Activated CD4-positive, alpha-beta T cell treated with anti-CD3 and anti-CD28 coated beads, Interleukin-2, amount 10 ng/mL, durations not matched to agents 24 days and 14 days (primary cell): Measurements from ENCODE around the gene SNCG. TPM values are rescaled to one million over a fixed set of nuclear protein-coding genes. Genes with fewer than 3 reads are reported as not detected.
"Not testable (repeated sequence)": the region's sequence is repeated elsewhere in the genome, so short reads cannot be mapped to it uniquely, and the experiment has no call there.

Experiments
- DNase-seq: peaks from one replicate; pipeline ENCODE4 v3.0.0; 2022
- H3K27ac Mint-ChIP-seq: one replicate; pipeline ENCODE4 v1.8.0; 2022; ENCODE audit warnings: mild to moderate bottlenecking, mixed read lengths
- H3K27me3 Mint-ChIP-seq: one replicate; pipeline ENCODE4 v1.8.0; 2022; ENCODE audit warnings: mixed read lengths
- H3K36me3 Mint-ChIP-seq: one replicate; pipeline ENCODE4 v1.8.0; 2022; ENCODE audit warnings: low read depth, mild to moderate bottlenecking, mixed read lengths
- H3K4me1 Mint-ChIP-seq: one replicate; pipeline ENCODE4 v1.8.0; 2021; ENCODE audit warnings: mixed read lengths
- H3K4me3 Mint-ChIP-seq: one replicate; pipeline ENCODE4 v1.8.0; 2022; ENCODE audit warnings: mild to moderate bottlenecking, moderate library complexity, mixed read lengths
- H3K9me3 Mint-ChIP-seq: one replicate; pipeline ENCODE4 v1.8.0; 2021; ENCODE audit warnings: mixed read lengths
- intact Hi-C: fragments of 100-400 bp; cut with micrococcal nuclease; formaldehyde crosslinking; loops from one replicate; pipeline ENCODE4 v1.15.1; 2023
- total RNA-seq: library from RNA; stranded (reverse); gene quantifications from 2 replicates; pipeline ENCODE4 v1.2.3, GENCODE V29; 2022

Gene SNCG
- 0.44 TPM in 1 of 2 replicates, not detected in the other for total RNA-seq

- Mint-ChIP-seq H3K9me3 (no peaks in the 10 kb centered on the region), H3K27me3 (peaks cover 1% of the 10 kb centered on the region), H3K4me3 (no peak within 1 kb of the TSS), H3K27ac (no peak within 1 kb of the TSS), H3K36me3 (no peaks in the 10 kb centered on the region), H3K4me1 (peaks cover 2% of the 10 kb centered on the region)
- no peak for DNase-seq
- intact Hi-C loops = no loop called here
These were observed at the start of gene SNCG for GRCh38 chr10:86958116-86958900. TSS of gene SNCG (plus strand) at chr10:86958599. CDS start at chr10:86958698, 99 bp downstream.

- DNase-seq = no peak
- intact Hi-C loops = no loop called here
These were observed 43.7 kb upstream of the SNCG start for GRCh38 chr10:86914734-86915133.

GRCh38 chr10:86918022-86918471 is 40.4 kb upstream of the SNCG start:
- no peaks in the 10 kb centered on the region for H3K4me1 Mint-ChIP-seq
- DNase-seq = no peak
- no peaks in the 10 kb centered on the region for H3K9me3 Mint-ChIP-seq
- H3K4me3 Mint-ChIP-seq = no peak overlapping the region
- H3K27me3 Mint-ChIP-seq = no peaks in the 10 kb centered on the region
- intact Hi-C loops = no loop called here
- H3K36me3 Mint-ChIP-seq = peaks cover 18% of the 10 kb centered on the region
- H3K27ac Mint-ChIP-seq = no peak overlapping the region

More at GRCh38 chr10:86914734-86915133, 43.7 kb upstream of the SNCG start:
- no peaks in the 10 kb centered on the region for H3K4me1 Mint-ChIP-seq
- no peaks in the 10 kb centered on the region for H3K27me3 Mint-ChIP-seq
- H3K27ac Mint-ChIP-seq = no peak overlapping the region
- H3K36me3 Mint-ChIP-seq = peaks cover 14% of the 10 kb centered on the region
- no peaks in the 10 kb centered on the region for H3K9me3 Mint-ChIP-seq
- no peak overlapping the region for H3K4me3 Mint-ChIP-seq

- Mint-ChIP-seq H3K27ac (no peak overlapping the region), H3K9me3 (no peaks in the 10 kb centered on the region), H3K27me3 (no peaks in the 10 kb centered on the region), H3K4me3 (no peak overlapping the region), H3K4me1 (no peaks in the 10 kb centered on the region), H3K36me3 (peaks cover 14% of the 10 kb centered on the region)
- DNase-seq = no peak
- intact Hi-C loops = no loop called here
These were observed 35.8 kb upstream of the SNCG start for GRCh38 chr10:86922553-86922961.

GRCh38 chr10:86929468-86930380 is 28.7 kb upstream of the SNCG start:
- H3K36me3 Mint-ChIP-seq = no peaks in the 10 kb centered on the region
- H3K4me1 Mint-ChIP-seq = no peaks in the 10 kb centered on the region
- no peak overlapping the region for H3K27ac Mint-ChIP-seq
- no peaks in the 10 kb centered on the region for H3K27me3 Mint-ChIP-seq
- intact Hi-C loops = no loop called here
- H3K9me3 Mint-ChIP-seq = no peaks in the 10 kb centered on the region
- no peak for DNase-seq
- H3K4me3 Mint-ChIP-seq = no peak overlapping the region

- H3K27me3 Mint-ChIP-seq = peaks cover 1% of the 10 kb centered on the region
- no peak overlapping the region for H3K4me3 Mint-ChIP-seq
- intact Hi-C loops = no loop called here
- H3K9me3 Mint-ChIP-seq = no peaks in the 10 kb centered on the region
- no peak for DNase-seq
- H3K27ac Mint-ChIP-seq = no peak overlapping the region
- no peaks in the 10 kb centered on the region for H3K36me3 Mint-ChIP-seq
- no peaks in the 10 kb centered on the region for H3K4me1 Mint-ChIP-seq
These were observed 26.5 kb upstream of the SNCG start for GRCh38 chr10:86931872-86932271.

GRCh38 chr10:86932674-86933073 is 25.7 kb upstream of the SNCG start:
- Mint-ChIP-seq H3K9me3 (no peaks in the 10 kb centered on the region), H3K4me1 (no peaks in the 10 kb centered on the region), H3K27me3 (peaks cover 4% of the 10 kb centered on the region), H3K36me3 (no peaks in the 10 kb centered on the region), H3K27ac (no peak overlapping the region), H3K4me3 (no peak overlapping the region)
- DNase-seq = no peak
- intact Hi-C loops = no loop called here

- H3K4me3 Mint-ChIP-seq, H3K9me3 Mint-ChIP-seq, H3K4me1 Mint-ChIP-seq, H3K27me3 Mint-ChIP-seq, H3K27ac Mint-ChIP-seq, intact Hi-C loops, H3K36me3 Mint-ChIP-seq: not testable (repeated sequence)
- DNase-seq = peak; percentile 51
These were observed 24.2 kb upstream of the SNCG start for GRCh38 chr10:86934162-86934711.

GRCh38 chr10:86936661-86937501 is 21.5 kb upstream of the SNCG start:
- peaks cover 4% of the 10 kb centered on the region for H3K27me3 Mint-ChIP-seq
- intact Hi-C loops = no loop called here
- H3K27ac Mint-ChIP-seq = no peak overlapping the region
- H3K4me3 Mint-ChIP-seq = no peak overlapping the region
- H3K9me3 Mint-ChIP-seq = no peaks in the 10 kb centered on the region
- H3K4me1 Mint-ChIP-seq = peaks cover 2% of the 10 kb centered on the region
- peak; percentile 54 for DNase-seq
- H3K36me3 Mint-ChIP-seq = no peaks in the 10 kb centered on the region

- intact Hi-C loops = loop anchor here (2.0 kb wide), 1 partner anchor 29 kb away; no protein-coding TSS in a partner anchor
- peaks cover 2% of the 10 kb centered on the region for H3K4me1 Mint-ChIP-seq
- peak; percentile 53 for DNase-seq
- no peak overlapping the region for H3K27ac Mint-ChIP-seq
- H3K4me3 Mint-ChIP-seq = no peak overlapping the region
- no peaks in the 10 kb centered on the region for H3K9me3 Mint-ChIP-seq
- no peaks in the 10 kb centered on the region for H3K36me3 Mint-ChIP-seq
- H3K27me3 Mint-ChIP-seq = peaks cover 4% of the 10 kb centered on the region
These were observed 20.8 kb upstream of the SNCG start for GRCh38 chr10:86937502-86938154.

- no peaks in the 10 kb centered on the region for H3K9me3 Mint-ChIP-seq
- intact Hi-C loops = loop anchor here (2.0 kb wide), 1 partner anchor 29 kb away; no protein-coding TSS in a partner anchor
- H3K4me1 Mint-ChIP-seq = peaks cover 2% of the 10 kb centered on the region
- H3K27me3 Mint-ChIP-seq = peaks cover 4% of the 10 kb centered on the region
- H3K4me3 Mint-ChIP-seq = no peak overlapping the region
- no peak for DNase-seq
- no peaks in the 10 kb centered on the region for H3K36me3 Mint-ChIP-seq
- H3K27ac Mint-ChIP-seq = no peak overlapping the region
These were observed 20.1 kb upstream of the SNCG start for GRCh38 chr10:86938260-86938659.

- H3K27me3 Mint-ChIP-seq, H3K27ac Mint-ChIP-seq, H3K4me1 Mint-ChIP-seq, H3K9me3 Mint-ChIP-seq, H3K36me3 Mint-ChIP-seq, DNase-seq, intact Hi-C loops: not testable (repeated sequence)
- H3K4me3 Mint-ChIP-seq = peak overlapping the region; percentile 68
These were observed 18.3 kb upstream of the SNCG start for GRCh38 chr10:86940076-86940475.

GRCh38 chr10:86940677-86941076 is 17.7 kb upstream of the SNCG start:
- DNase-seq = no peak
- intact Hi-C loops = no loop called here
- H3K4me1 Mint-ChIP-seq = peaks cover 2% of the 10 kb centered on the region
- H3K27ac Mint-ChIP-seq = no peak overlapping the region
- peaks cover 4% of the 10 kb centered on the region for H3K27me3 Mint-ChIP-seq
- no peak overlapping the region for H3K4me3 Mint-ChIP-seq
- no peaks in the 10 kb centered on the region for H3K9me3 Mint-ChIP-seq
- no peaks in the 10 kb centered on the region for H3K36me3 Mint-ChIP-seq
